Stimulated activated CD8-positive, alpha-beta memory T cell treated with anti-CD3 and anti-CD28 coated beads, Interleukin-2, amount 100 ng/mL, for 48 hours (primary cell): ENCODE results near the gene LSM12.
"Not testable (repeated sequence)": the region's sequence is repeated elsewhere in the genome, so short reads cannot be mapped to it uniquely, and the experiment has no call there.

ENCODE experiments used
- DNase-seq, 2 donors: peaks; one replicate each; pipeline ENCODE4 v3.0.0-alpha.2; 2020; ENCODE audit warnings: low read depth in 2 of 2

The LSM12 gene

GRCh38 chr17:44066204-44066930, at the start of gene LSM12:
Gene LSM12, minus strand, starts transcription at chr17:44066671. Its CDS starts 84 bp downstream, at chr17:44066587.
- DNase-seq: peak; percentile 87

GRCh38 chr17:44115585-44116415, 49.3 kb upstream of the LSM12 start:
- no peak for DNase-seq

GRCh38 chr17:44113868-44114840, 47.7 kb upstream of the LSM12 start:
- no peak for DNase-seq

GRCh38 chr17:44113382-44113781, 46.9 kb upstream of the LSM12 start:
- DNase-seq: no peak

GRCh38 chr17:44112284-44113280, 46.1 kb upstream of the LSM12 start:
- no peak for DNase-seq

- DNase-seq: no peak
Observed at GRCh38 chr17:44111777-44112176, 45.3 kb upstream of the LSM12 start.

- peak; percentile 56 to 65 for DNase-seq
Observed at GRCh38 chr17:44110823-44111633, 44.6 kb upstream of the LSM12 start.

- no peak for DNase-seq
Observed at GRCh38 chr17:44110011-44110686, 43.7 kb upstream of the LSM12 start.

GRCh38 chr17:44109312-44109630, 42.8 kb upstream of the LSM12 start:
- no peak for DNase-seq

- no peak for DNase-seq
Observed at GRCh38 chr17:44108440-44109311, 42.2 kb upstream of the LSM12 start.

GRCh38 chr17:44106801-44107200, 40.3 kb upstream of the LSM12 start:
- no peak for DNase-seq

GRCh38 chr17:44105941-44106340, 39.5 kb upstream of the LSM12 start:
- no peak for DNase-seq

- DNase-seq: no peak
Observed at GRCh38 chr17:44105483-44105882, 39.0 kb upstream of the LSM12 start.

- DNase-seq: no peak
Observed at GRCh38 chr17:44102849-44103622, 36.6 kb upstream of the LSM12 start.

- DNase-seq: not testable (repeated sequence)
Observed at GRCh38 chr17:44101858-44102257, 35.4 kb upstream of the LSM12 start.

- DNase-seq: no peak
Observed at GRCh38 chr17:44097110-44097958, 30.9 kb upstream of the LSM12 start.
